IMR-90 (cell line): Measurements from ENCODE around the gene MRPL52. TPM values are rescaled to one million over a fixed set of nuclear protein-coding genes. Genes with fewer than 3 reads are reported as not detected.

Source experiments
- ATAC-seq: fragments of 200-7000 bp; cut with Tn5 transposase; 2 replicates; pipeline ENCODE4 v1.9.1; 2020; ENCODE audit warnings: low read depth, mild to moderate bottlenecking, moderate library complexity
- BruUV-seq: library from RNA; stranded (reverse); fragments of 400-500 nt; replicated peaks from 2 replicates; lab custom pipeline; 2021; lab: Mats Ljungman, UMichigan
- CTCF ChIA-PET: fragments of 300-600 bp; formaldehyde crosslinking; extraction: SDS; loops from one replicate; lab custom pipeline; 2021; ENCODE audit warnings: antibody characterized with exemption; lab: Yijun Ruan, JAX
- POLR2A ChIA-PET: fragments of 300-600 bp; sonication (Branson Sonifier 250); formaldehyde crosslinking; loops from one replicate; lab custom pipeline; 2022; ENCODE audit warnings: antibody characterized with exemption; ENCODE audit not compliant: unreplicated experiment; lab: Charles Lee
- DNase-seq: peaks from one replicate; pipeline ENCODE4 v3.0.0; 2013
- H2AFZ ChIP-seq: replicated peaks from 2 replicates; pipeline ENCODE3; 2013; ENCODE audit warnings: low read length, mild to moderate bottlenecking; ENCODE audit not compliant: poor library complexity
- H2AK5ac ChIP-seq: 2 replicates; pipeline ENCODE4 v1.6.1; 2013; ENCODE audit warnings: low read depth, low read length, inconsistent platforms
- H2AK9ac ChIP-seq: replicated peaks from 2 replicates; pipeline ENCODE3; 2013; ENCODE audit warnings: mild to moderate bottlenecking, low read depth, low read length, moderate library complexity; ENCODE audit not compliant: poor library complexity
- H2BK120ac ChIP-seq: 2 replicates; pipeline ENCODE4 v1.6.1; 2013; ENCODE audit warnings: low read depth, low read length, inconsistent platforms
- H2BK15ac ChIP-seq: 3 replicates; pipeline ENCODE4 v1.6.1; 2013; ENCODE audit warnings: low read depth, low read length, inconsistent platforms
- H2BK20ac ChIP-seq: 2 replicates; pipeline ENCODE4 v1.6.1; 2013; ENCODE audit warnings: low read depth, mild to moderate bottlenecking, inconsistent platforms, low read length, moderate library complexity
- H2BK5ac ChIP-seq: 2 replicates; pipeline ENCODE4 v1.6.1; 2013; ENCODE audit warnings: mild to moderate bottlenecking, low read depth, low read length, inconsistent platforms; ENCODE audit not compliant: poor library complexity, severe bottlenecking
- H3K14ac ChIP-seq: replicated peaks from 2 replicates; pipeline ENCODE4 v1.6.1; 2013; ENCODE audit warnings: low read depth, low read length, inconsistent platforms
- H3K18ac ChIP-seq: 2 replicates; pipeline ENCODE4 v1.6.1; 2013; ENCODE audit warnings: low read depth, low read length, control low read depth
- H3K23ac ChIP-seq: 2 replicates; pipeline ENCODE4 v1.6.1; 2013; ENCODE audit warnings: low read depth, low read length, inconsistent platforms
- H3K27ac ChIP-seq: 2 replicates; pipeline ENCODE4 v1.5.1; 2013; ENCODE audit warnings: mild to moderate bottlenecking, control low read depth, low read length; ENCODE audit not compliant: insufficient read depth
- H3K27me3 ChIP-seq: 2 replicates; pipeline ENCODE4 v1.6.1; 2013; ENCODE audit warnings: low read length; ENCODE audit not compliant: control insufficient read depth, insufficient read depth
- H3K36me3 ChIP-seq: 2 replicates; pipeline ENCODE4 v1.6.1; 2013; ENCODE audit warnings: low read length, mixed read lengths; ENCODE audit not compliant: control insufficient read depth, insufficient read depth
- H3K4ac ChIP-seq: 2 replicates; pipeline ENCODE4 v1.6.1; 2013; ENCODE audit warnings: low read depth, low read length, inconsistent platforms
- H3K4me1 ChIP-seq: 2 replicates; pipeline ENCODE4 v1.6.1; 2013; ENCODE audit warnings: low read length, mixed read lengths; ENCODE audit not compliant: control insufficient read depth, insufficient read depth
- H3K4me2 ChIP-seq: 2 replicates; pipeline ENCODE4 v1.6.1; 2013; ENCODE audit warnings: low read depth, mild to moderate bottlenecking, control low read depth, low read length, moderate library complexity
- H3K4me3 ChIP-seq: 2 replicates; pipeline ENCODE4 v1.5.1; 2013; ENCODE audit warnings: low read depth, mild to moderate bottlenecking, control low read depth, low read length, moderate library complexity; ENCODE audit not compliant: insufficient read depth
- H3K56ac ChIP-seq: 2 replicates; pipeline ENCODE4 v1.6.1; 2013; ENCODE audit warnings: low read length, inconsistent platforms; ENCODE audit not compliant: insufficient read depth; ENCODE audit errors: extremely low read depth
- H3K79me1 ChIP-seq, 2 experiments: 2 replicates each; pipeline ENCODE4 v1.6.1; 2013; ENCODE audit warnings: low read length in 2 of 2, inconsistent platforms in 1 of 2, low read depth in 1 of 2
- H3K9ac ChIP-seq: 2 replicates; pipeline ENCODE4 v1.6.1; 2013; ENCODE audit warnings: low read depth, low read length, control low read depth
- H3K9me1 ChIP-seq: 2 replicates; pipeline ENCODE4 v1.6.1; 2013; ENCODE audit warnings: low read length, inconsistent platforms; ENCODE audit not compliant: insufficient read depth
- H3K9me3 ChIP-seq: 2 replicates; pipeline ENCODE4 v1.6.1; 2013; ENCODE audit warnings: low read length; ENCODE audit not compliant: control insufficient read depth, insufficient read depth
- H4K20me1 ChIP-seq: 2 replicates; pipeline ENCODE4 v1.6.1; 2013; ENCODE audit warnings: low read length, inconsistent platforms; ENCODE audit not compliant: insufficient read depth
- H4K5ac ChIP-seq: 2 replicates; pipeline ENCODE4 v1.6.1; 2013; ENCODE audit warnings: mild to moderate bottlenecking, low read depth, low read length, control low read depth
- H4K8ac ChIP-seq, 2 experiments: 2 replicates each; pipeline ENCODE4 v1.6.1; 2013; ENCODE audit warnings: low read depth in 2 of 2, low read length in 2 of 2, control low read depth in 1 of 2, inconsistent platforms in 1 of 2
- H4K91ac ChIP-seq: 2 replicates; pipeline ENCODE4 v1.6.1; 2013; ENCODE audit warnings: low read depth, low read length, inconsistent platforms; ENCODE audit not compliant: insufficient read depth
- BHLHE40 ChIP-seq: fragments of 150-350 bp; IDR thresholded peaks from 2 replicates; pipeline ENCODE4 v1.6.1; 2016; ENCODE audit warnings: mild to moderate bottlenecking, low read depth, low read length
- CEBPB ChIP-seq: IDR thresholded peaks from 2 replicates; pipeline ENCODE4 v1.6.1; 2012; ENCODE audit warnings: low read depth, low read length, improper control_type of control experiment
- FOS ChIP-seq: fragments of 150-350 bp; IDR thresholded peaks from 2 replicates; pipeline ENCODE4 v1.6.1; 2016; ENCODE audit warnings: low read depth, low read length
- MAFK ChIP-seq: IDR thresholded peaks from 2 replicates; pipeline ENCODE4 v1.6.1; 2012; ENCODE audit warnings: low read depth, low read length, improper control_type of control experiment
- MAZ ChIP-seq: IDR thresholded peaks from 2 replicates; pipeline ENCODE4 v1.6.1; 2012; ENCODE audit warnings: low read depth, mild to moderate bottlenecking, low read length, improper control_type of control experiment, moderate library complexity, borderline replicate concordance
- MXI1 ChIP-seq: IDR thresholded peaks from 2 replicates; pipeline ENCODE4 v1.6.1; 2012; ENCODE audit warnings: low read depth, mild to moderate bottlenecking, low read length, moderate library complexity, borderline replicate concordance
- NFE2L2 ChIP-seq: fragments of 150-350 bp; IDR thresholded peaks from 2 replicates; pipeline ENCODE4 v1.6.1; 2016; ENCODE audit warnings: low read depth, mild to moderate bottlenecking, low read length
- POLR2A ChIP-seq: IDR thresholded peaks from 2 replicates; pipeline ENCODE4 v1.6.1; 2012; ENCODE audit warnings: mild to moderate bottlenecking, low read depth, low read length
- RAD21 ChIP-seq: IDR thresholded peaks from 2 replicates; pipeline ENCODE4 v1.6.1; 2012; ENCODE audit warnings: low read length, improper control_type of control experiment
- RCOR1 ChIP-seq: IDR thresholded peaks from 2 replicates; pipeline ENCODE4 v1.6.1; 2012; ENCODE audit warnings: mild to moderate bottlenecking, low read length, improper control_type of control experiment; ENCODE audit not compliant: insufficient replicate concordance
- RFX5 ChIP-seq: IDR thresholded peaks from 2 replicates; pipeline ENCODE4 v1.8.0; 2012; ENCODE audit warnings: low read depth, mild to moderate bottlenecking, low read length, moderate library complexity
- SMC3 ChIP-seq: fragments of 150-350 bp; IDR thresholded peaks from 2 replicates; pipeline ENCODE4 v1.6.1; 2016; ENCODE audit warnings: low read depth, mild to moderate bottlenecking, antibody characterized with exemption, low read length, moderate library complexity
- WGBS, 2 experiments: methylation state at CpG; one replicate each; pipeline versions ENCODE4 v1.1.5 to v1.1.7; 2013; ENCODE audit warnings: missing lambda C conversion rate in 2 of 2; ENCODE audit not compliant: insufficient read length in 1 of 2; ENCODE audit errors: extremely low coverage in 2 of 2; 5-methylcytosine and 5-hydroxymethylcytosine counted together
- dilution Hi-C: fragments of 300-500 bp; cut with HindIII; formaldehyde crosslinking; loops from one replicate; pipeline ENCODE4 v1.14.3; 2018; ENCODE audit warnings: low sequenced_read_pairs; ENCODE audit not compliant: unreplicated experiment
- in situ Hi-C: fragments of 300-500 bp; cut with MboI; formaldehyde crosslinking; loops from 3 replicates; pipeline ENCODE4 v1.14.3; 2019; ENCODE audit warnings: low sequenced_read_pairs, inconsistent platforms, mixed read lengths
- intact Hi-C: fragments of 100-400 bp; cut with micrococcal nuclease; formaldehyde crosslinking; loops from 2 replicates; pipeline ENCODE4 v1.10.0; 2022
- polyA plus RNA-seq, 3 experiments: library from polyadenylated mRNA; depleted of rRNA; stranded (reverse); fragments of >200 nt; gene quantifications; 2 replicates each; pipeline ENCODE4 v1.2.3, GENCODE V29; 2012; ENCODE audit warnings: low replicate concordance in 1 of 3
- total RNA-seq: library from RNA; depleted of rRNA; stranded (reverse); fragments of >200 nt; gene quantifications from 2 replicates; pipeline ENCODE4 v1.2.3, GENCODE V29; 2012
- TF ChIP-seq, protein P1 (sequence below): fragments of 150-350 bp; IDR thresholded peaks from 2 replicates; pipeline ENCODE4 v1.6.1; 2016; ENCODE audit warnings: low read depth, mild to moderate bottlenecking, low read length, moderate library complexity, borderline replicate concordance
- TF ChIP-seq, protein P2 (sequence below): fragments of 150-350 bp; IDR thresholded peaks from 2 replicates; pipeline ENCODE4 v1.6.1; 2017; ENCODE audit warnings: mild to moderate bottlenecking, antibody characterized with exemption, low read length, low read depth
- TF ChIP-seq, protein P3 (sequence below): conservative IDR thresholded peaks from 2 replicates; pipeline ENCODE4 v1.5.1; 2012; ENCODE audit warnings: mild to moderate bottlenecking, low read depth, low read length, improper control_type of control experiment

The MRPL52 gene
- total and polyA plus RNA-seq, 2 of the 4 experiments (the other 2 are of a cell fraction): 33.1 to 51.4 TPM

DNA sequence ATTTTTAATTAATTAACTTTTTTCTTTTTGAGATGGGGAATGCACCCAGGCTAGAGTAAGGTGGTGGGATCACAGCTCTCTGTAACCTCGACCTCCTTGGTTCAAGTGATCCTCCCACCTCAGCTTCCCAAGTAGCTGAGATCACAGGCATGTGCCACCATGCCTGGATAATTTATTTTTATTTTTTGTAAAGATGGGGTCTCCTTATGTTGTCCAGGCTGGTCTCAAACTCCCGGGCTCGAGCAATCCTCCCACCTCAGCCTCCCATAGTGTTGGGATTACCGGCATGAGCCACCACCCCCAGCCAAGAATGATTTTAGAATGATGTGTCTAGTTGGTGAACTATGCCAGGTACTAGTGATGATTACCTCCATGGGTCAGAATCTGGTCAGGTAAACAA is 35.3 kb downstream of the MRPL52 start:
- DNase-seq: no peak
- Histone ChIP-seq H3K4ac (no peak overlapping the region), H3K4me3 (no peak overlapping the region), H2AFZ (no peak overlapping the region), H3K79me1 (no peaks in the 10 kb centered on the region), H2BK120ac (no peak overlapping the region), H3K27me3 (no peaks in the 10 kb centered on the region), H3K9me1 (no peaks in the 10 kb centered on the region), H2AK9ac (no peak overlapping the region), H3K27ac (no peak overlapping the region), H3K56ac (no peak overlapping the region), H4K5ac (no peak overlapping the region), H3K4me1 (no peaks in the 10 kb centered on the region), H4K8ac (no peak overlapping the region), H4K91ac (no peak overlapping the region), H3K36me3 (no peaks in the 10 kb centered on the region), H2BK20ac (no peak overlapping the region), H4K20me1 (no peaks in the 10 kb centered on the region), H2BK15ac (no peak overlapping the region), H3K9ac (no peak overlapping the region), H2BK5ac (no peak overlapping the region), H3K4me2 (no peak overlapping the region), H3K9me3 (no peaks in the 10 kb centered on the region), H3K23ac (no peak overlapping the region), H2AK5ac (no peak overlapping the region), H3K14ac (no peak overlapping the region), H3K18ac (no peak overlapping the region)
- POLR2A ChIA-PET: no interaction called here
- dilution Hi-C loops: no loop called here
- intact Hi-C loops: no loop called here
- TF ChIP-seq, protein P1, sequence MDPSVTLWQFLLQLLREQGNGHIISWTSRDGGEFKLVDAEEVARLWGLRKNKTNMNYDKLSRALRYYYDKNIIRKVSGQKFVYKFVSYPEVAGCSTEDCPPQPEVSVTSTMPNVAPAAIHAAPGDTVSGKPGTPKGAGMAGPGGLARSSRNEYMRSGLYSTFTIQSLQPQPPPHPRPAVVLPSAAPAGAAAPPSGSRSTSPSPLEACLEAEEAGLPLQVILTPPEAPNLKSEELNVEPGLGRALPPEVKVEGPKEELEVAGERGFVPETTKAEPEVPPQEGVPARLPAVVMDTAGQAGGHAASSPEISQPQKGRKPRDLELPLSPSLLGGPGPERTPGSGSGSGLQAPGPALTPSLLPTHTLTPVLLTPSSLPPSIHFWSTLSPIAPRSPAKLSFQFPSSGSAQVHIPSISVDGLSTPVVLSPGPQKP: no peak
- TF ChIP-seq MXI1 (no peak), FOS (no peak), SMC3 (no peak), MAFK (no peak), RFX5 (no peak), NFE2L2 (no peak), POLR2A (no peak), CEBPB (no peak), BHLHE40 (no peak), RAD21 (no peak), RCOR1 (no peak), MAZ (no peak)
- TF ChIP-seq, protein P2, sequence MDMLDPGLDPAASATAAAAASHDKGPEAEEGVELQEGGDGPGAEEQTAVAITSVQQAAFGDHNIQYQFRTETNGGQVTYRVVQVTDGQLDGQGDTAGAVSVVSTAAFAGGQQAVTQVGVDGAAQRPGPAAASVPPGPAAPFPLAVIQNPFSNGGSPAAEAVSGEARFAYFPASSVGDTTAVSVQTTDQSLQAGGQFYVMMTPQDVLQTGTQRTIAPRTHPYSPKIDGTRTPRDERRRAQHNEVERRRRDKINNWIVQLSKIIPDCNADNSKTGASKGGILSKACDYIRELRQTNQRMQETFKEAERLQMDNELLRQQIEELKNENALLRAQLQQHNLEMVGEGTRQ: no peak
- TF ChIP-seq, protein P3, sequence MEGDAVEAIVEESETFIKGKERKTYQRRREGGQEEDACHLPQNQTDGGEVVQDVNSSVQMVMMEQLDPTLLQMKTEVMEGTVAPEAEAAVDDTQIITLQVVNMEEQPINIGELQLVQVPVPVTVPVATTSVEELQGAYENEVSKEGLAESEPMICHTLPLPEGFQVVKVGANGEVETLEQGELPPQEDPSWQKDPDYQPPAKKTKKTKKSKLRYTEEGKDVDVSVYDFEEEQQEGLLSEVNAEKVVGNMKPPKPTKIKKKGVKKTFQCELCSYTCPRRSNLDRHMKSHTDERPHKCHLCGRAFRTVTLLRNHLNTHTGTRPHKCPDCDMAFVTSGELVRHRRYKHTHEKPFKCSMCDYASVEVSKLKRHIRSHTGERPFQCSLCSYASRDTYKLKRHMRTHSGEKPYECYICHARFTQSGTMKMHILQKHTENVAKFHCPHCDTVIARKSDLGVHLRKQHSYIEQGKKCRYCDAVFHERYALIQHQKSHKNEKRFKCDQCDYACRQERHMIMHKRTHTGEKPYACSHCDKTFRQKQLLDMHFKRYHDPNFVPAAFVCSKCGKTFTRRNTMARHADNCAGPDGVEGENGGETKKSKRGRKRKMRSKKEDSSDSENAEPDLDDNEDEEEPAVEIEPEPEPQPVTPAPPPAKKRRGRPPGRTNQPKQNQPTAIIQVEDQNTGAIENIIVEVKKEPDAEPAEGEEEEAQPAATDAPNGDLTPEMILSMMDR: no peak
- no CpG with 5 or more reads among the region's 4 CpGs for WGBS, 2 experiments
- CTCF ChIA-PET: interaction anchor here (1.0 kb wide), 1 partner anchor 53 kb away, joined by 4 read pairs; no protein-coding TSS in a partner anchor
- in situ Hi-C loops: loop anchor here (25.0 kb wide), 1 partner anchor 478 kb away; no protein-coding TSS in a partner anchor
- BruUV-seq: no TSS peak
- ATAC-seq: no peak
